Frontal cortex (tissue), 4 donors: ENCODE results near the gene ARL11. TPM values are rescaled to one million over a fixed set of nuclear protein-coding genes. Genes with fewer than 3 reads are reported as not detected.
"Not testable (repeated sequence)": the region's sequence is repeated elsewhere in the genome, so short reads cannot be mapped to it uniquely, and the experiment has no call there.

Experiments
- DNase-seq, 2 donors: peaks; one replicate each; pipeline ENCODE4 v3.0.0; 2012; ENCODE audit warnings: low spot score in 2 of 2
- FAIRE-seq: peaks from 2 replicates; lab custom pipeline; 2012; peaks lifted over from hg19 to GRCh38; lab: Jason Lieb, UNC
- total RNA-seq: library from RNA; depleted of rRNA; stranded (reverse); fragments of >200 nt; gene quantifications from one replicate; pipeline ENCODE4 v1.2.3, GENCODE V29; 2014
- donor health status: control.
- donor health status: control.
- donor health status: control.

ARL11 gene
- under 0.01 TPM for total RNA-seq

DNA sequence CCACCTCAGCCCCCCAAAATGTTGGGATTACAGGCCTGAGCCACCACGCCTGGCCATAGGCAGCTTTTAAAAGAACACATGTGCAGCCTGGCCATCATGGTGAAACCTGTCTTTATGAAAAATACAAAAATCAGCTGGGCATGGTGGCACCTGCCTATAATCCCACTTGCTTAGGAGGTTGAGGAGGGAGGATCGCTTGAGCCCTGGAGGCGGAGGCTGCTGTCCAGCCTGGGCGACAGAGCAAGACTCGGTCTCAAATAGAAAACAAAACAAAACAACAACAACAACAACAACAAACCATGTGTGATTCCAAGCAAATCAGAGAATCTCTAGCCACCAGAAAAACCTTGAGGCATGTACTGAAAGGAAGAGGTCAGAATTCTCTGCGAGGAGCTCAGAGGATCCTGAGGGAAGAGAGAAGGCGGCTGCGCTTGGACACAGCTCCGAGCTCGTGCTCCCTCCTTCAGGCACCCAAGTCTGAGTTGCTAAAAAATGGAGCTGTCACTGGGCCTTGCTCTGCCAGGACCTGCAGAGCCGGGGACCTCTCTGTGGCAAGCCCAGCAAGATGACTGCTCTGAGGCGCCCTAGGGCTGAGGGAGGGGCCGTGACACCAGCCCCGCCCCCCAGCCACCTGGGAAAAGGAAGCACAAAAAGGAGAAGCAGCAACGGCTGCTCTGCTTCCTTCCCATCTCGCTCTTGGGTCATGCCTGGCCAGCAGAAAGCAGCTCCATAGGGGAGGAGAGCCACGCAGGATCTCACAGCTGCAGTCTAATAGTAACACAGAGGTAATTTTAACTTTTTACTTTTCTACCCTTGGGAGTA, at the start of gene ARL11:
ARL11 (plus strand) TSS at position 677 of the 822 bp plus-strand sequence. CDS start 1,941 bp downstream, outside the sequence.
- FAIRE-seq: no peak

DNA sequence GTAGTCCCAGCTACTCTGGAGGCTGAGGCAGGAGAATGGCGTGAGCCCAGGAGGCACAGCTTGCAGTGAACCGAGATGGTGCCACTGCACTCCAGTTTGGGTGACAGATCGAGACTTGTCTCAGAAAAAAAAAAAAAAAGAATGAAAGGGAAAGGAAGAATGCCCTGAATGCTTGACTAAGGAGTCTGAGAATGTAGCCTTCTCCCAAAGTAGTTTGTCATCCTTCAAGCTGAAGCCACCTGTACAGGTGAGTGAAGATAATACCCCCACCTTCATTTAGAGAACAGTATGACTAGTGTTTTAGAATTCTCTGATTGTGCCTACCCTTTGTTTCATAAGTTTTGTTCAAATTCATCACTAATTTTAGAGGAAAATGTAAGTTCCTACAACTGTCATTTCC, 48.8 kb upstream of the ARL11 start:
- no peak for DNase-seq
- FAIRE-seq: no peak

More for the DNA sequence above, at the start of gene ARL11:
- DNase-seq: no peak

DNA sequence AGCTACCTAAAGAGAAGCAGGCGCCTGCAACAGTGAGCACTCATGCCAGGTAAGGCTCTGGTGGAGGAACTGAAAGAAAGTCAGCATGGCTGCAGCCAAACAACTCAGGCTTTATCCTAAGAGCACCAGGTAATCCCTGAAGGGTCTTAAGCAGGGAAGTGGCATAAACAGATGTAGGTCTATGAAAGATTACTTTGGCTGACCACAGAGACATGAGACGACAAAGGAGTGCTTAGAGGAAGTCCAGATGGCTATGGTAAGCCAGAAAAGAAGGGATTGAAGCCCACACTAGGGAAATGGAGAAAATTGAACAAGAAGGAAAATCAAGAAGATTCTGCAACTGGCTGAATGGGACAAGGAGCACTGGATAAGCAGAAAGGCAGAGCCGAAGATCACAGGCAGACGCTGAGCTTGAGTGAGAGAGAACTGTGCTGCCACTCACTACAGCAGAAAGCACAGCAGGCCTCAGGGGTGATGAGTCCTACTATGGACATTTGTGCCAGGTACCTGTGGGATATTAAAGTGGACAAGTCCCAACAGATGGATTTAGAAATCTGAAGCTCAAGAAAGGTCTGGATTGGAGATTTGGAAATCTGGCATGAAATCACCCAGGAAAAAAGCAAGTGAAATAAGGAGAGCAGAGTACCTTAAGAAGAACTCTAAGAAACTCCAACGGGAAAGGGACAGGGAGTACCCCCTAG, 47.2 kb upstream of the ARL11 start:
- FAIRE-seq: no peak

DNA sequence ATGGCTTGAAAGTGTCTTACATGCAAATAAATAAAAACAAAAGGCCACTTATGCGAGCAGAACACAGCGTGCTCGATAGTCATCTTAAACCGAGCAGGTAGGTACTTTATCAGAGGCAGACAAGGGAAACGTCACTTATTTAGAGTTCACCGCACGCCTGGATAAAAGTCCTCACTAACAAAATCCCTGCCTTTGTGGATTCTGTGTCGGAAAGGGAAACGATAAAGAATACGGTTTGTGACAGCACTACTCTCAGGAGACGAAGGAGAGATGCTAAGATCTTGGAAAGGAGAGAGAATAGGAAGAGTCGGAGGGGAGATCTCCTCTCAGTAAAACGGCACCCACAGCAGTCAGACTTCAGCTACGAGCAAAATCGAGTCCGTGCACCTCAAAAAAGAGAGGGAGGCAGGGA, 43.5 kb upstream of the ARL11 start:
- FAIRE-seq (no peak), DNase-seq (peak in 1 of 2 donors; percentile 35)

More for the DNA sequence above, 47.2 kb upstream of the ARL11 start:
- no peak for DNase-seq

DNA sequence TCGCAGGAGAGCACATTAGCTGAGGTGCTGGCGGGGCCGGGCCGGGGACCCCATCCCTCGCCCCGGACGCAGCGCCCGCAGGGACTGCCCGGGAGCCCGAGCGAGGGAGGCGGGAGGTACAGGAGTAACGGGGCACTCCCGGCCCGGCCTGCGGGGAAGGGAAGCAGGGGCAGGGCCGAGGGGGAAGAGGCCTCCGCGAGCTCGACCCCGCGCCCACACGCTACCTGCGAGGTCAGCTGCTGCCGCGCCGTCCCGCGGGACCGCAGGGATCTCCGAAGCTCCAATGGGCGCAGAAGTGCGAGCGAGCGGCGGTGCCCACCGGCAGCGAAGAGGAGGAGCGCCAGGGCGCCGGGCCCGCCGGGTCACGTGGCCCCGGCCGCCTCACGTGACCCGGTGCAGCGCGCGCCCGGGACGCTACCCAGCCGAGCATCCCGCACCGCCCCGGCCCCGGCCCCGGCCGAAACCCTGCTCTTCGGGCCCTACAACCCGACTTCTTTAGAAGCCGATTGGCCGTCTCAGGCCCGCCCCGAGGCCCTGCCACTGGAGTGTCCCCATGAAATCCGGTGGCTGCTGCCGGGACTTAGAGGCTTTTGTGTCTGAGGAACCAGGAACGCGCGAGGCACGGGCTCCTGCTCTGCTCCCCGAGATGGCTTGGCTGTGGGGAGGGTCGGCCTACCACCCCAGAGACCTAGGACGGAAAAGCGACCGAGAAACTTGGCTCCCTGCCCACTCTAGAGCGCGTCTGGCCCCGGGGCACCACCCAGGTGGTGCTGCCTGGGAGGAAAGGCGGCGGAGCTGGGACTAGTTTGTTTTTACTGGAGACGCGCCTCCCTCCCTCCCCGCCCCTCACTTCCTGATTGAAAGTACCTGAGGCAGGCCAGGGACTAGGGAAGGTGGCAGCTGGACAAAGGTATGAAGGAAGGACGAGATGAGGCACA, 42.8 kb upstream of the ARL11 start, which contains the start of gene RCBTB1:
RCBTB1 (minus strand) TSS at position 339 of the 938 bp plus-strand sequence. CDS start 18,279 bp downstream, outside the sequence.
- DNase-seq (peak; percentile 96 to 97), FAIRE-seq (no peak)

DNA sequence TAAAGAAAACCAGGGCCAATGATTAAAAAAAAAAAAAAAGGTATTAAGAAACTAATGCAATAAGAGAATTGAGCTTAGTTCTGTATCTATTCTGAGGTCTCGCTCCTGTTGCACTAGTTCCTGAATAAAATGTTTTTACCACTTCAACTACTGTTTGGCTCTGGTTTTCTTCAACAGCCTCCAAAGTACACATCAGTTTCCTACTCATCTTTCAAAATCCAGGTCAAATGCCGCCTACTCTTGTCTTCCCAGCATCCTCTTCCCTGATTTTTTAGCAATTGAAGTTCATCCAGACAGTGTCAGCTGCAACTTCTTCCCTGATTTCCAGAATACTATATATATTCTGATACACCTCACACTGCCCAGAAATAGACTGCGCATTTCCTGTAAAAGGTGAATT, 41.6 kb upstream of the ARL11 start:
- no peak for FAIRE-seq
- no peak for DNase-seq

DNA sequence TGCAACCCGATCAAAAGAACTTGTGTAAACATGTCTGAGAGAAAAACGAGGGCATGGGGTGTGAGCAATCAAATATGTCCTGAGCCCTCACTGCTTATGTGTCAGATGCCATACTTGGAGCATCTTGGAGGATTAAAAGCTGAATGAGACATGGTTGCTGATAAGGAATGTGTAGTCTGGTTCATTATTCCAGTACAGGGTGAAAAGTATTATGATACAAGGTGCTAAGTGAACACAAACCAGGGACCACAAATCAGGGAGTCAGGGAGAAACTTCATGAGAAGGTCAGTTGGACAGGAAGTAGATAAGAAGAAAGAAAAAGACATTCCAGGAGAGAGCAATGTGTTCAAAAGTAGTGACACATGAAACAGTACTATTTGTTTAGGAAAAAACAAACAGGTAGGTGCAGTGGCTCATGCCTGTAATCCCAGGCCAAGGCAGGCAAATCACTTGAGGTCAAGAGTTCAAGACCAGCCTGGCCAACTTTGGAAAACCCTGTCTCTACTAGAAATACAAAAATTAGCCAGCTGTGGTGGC, 40.9 kb upstream of the ARL11 start:
- DNase-seq (no peak), FAIRE-seq (no peak)

DNA sequence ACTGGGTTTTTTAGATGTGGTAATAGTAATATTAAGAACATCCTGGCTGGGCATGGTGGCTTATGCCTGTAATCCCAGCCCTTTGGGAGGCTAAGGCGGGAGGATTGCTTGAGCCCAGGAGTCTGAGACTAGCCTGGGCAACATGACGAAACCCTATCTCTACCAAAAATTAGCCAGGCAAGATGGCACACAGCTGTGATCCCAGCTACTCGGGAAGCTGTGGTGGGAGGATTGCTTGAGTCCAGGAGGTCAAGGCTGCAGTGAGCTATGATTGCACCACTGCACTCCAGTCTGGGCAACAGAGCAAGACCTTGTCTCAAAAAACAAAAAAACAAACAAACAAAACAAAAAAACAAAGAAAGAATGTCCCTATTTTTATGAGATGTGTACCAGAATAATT, 37.6 kb upstream of the ARL11 start:
- FAIRE-seq, DNase-seq: not testable (repeated sequence)

DNA sequence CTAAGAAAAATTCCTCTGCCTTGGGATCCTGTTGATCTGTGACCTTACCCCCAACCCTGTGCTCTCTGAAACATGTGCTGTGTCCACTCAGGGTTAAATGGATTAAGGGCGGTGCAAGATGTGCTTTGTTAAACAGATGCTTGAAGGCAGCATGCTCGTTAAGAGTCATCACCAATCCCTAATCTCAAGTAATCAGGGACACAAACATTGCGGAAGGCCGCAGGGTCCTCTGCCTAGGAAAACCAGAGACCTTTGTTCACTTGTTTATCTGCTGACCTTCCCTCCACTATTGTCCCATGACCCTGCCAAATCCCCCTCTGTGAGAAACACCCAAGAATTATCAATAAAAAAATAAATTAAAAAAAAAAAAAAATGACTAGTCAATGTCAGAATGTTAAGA, 34.4 kb upstream of the ARL11 start:
- not testable (repeated sequence) for FAIRE-seq, DNase-seq

DNA sequence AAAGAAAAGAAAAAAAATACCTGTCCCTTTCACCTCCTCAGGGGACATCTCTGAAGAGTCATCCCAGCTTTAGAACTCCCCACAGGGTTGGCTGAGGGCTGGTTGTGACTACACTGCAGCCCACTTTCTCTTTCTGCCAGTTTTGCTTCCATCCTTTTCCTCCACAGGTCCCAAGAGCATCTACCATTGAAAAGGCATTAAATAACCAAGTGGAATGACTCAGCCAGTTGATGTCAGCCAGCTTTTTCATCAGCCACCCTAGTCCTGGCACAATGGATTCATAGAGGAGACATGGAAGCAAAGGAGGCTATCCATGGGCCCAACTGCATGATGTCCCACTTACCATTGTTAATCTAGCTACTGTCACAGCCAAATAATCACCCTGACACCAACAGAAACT, 33.7 kb upstream of the ARL11 start:
- no peak for FAIRE-seq
- no peak for DNase-seq

DNA sequence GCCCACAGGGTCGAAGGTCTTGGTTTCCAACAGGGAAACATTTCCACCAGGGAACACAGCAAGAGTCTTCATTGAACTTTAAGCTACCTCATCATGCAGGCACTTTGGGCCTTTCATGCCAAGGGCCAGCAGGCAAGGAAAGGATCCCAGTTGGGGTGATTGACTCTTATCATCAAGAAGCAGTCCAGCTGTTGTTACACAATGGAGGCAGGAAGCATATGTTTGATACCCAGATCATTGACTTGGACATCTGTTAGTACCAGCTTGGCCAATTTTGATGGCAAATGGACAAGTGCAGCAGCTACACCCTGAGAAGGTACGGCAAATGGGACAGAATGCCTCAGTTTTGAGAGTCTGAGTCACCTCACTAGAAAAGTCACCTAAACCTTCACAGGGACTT, 32.1 kb upstream of the ARL11 start:
- FAIRE-seq (no peak), DNase-seq (no peak)

DNA sequence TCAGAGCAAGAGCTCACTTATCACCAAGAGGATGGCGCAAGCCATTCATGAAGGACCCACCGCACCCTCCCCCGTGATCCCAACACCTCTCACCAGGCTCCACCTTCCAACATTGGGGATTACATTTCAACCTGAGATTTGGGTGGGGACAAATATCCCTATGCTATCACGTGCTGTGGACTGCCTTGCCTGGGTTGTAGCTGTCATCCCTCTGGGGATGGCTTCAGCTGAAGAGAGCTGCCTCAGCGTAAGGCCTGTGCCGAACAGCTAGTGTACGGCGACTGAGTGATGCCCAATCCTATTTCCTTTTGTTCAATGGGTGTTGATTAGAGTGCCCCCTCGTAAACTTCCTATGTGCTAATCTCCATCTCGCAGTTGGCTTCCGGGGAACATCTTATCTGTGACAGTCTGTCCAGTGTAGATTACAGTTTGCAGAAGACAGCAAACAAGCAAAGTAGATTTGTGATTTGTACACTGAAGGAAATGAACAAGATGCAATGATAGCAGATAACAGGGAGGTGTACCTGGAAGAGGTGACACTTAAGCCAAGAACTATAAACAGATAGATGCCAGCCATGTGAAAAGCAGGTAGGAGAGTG, 31.2 kb upstream of the ARL11 start:
- DNase-seq: no peak
- no peak for FAIRE-seq

DNA sequence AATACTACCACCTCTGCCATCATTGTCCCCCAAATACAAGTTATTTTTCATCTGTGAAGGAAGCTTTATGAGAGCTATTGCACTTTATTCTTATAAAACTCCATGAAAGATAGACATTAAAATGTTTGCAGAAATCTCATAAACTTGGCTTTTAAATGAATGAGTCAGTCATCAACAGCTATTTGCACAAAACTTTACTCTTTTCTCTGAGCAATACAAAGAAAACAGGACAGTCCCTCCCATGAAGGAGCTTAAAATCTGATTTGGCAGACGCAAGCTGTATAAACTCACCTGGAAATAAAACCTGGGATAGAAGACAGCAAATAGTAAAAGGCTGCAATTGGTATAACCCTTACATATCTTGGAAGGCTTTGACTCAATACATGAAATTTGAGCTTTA, 26.3 kb upstream of the ARL11 start:
- DNase-seq (no peak), FAIRE-seq (no peak)

DNA sequence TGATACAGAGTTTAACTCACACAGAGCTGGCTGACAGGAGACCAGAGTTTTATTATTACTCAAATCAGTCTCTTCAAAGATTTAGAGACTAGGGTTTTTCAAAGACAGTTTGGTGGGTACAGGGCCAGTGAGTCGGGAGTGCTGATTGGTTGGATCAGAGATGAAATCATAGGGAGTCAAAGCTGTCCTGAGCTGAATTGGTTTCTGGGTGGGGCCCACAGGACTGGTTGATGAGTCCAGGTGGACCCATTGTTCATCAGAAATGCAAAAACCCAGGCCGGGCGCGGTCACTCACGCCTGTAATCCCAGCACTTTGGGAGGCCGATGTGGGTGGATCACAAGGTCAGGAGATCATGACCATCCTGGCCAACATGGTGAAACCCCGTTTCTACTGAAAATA, 25.7 kb upstream of the ARL11 start:
- DNase-seq, FAIRE-seq: not testable (repeated sequence)

DNA sequence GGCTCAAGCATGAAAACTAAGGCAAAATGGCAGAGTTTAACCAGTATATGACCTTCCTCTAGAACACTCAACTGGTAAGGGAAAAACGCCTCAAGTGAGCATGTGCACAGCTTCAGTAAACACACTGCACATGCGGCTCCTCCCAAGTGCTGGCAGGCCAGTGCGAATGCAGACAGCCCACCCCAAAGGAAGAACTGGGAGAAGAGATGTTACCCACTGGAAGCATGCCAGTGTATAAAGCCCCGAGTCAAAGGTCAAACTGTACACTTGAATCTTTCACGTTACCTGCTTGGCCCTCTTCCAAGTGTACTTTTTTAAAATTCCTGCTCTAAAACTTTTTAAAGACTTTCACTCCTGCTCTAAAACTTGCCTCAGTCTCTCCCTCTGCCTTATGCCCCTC, 23.7 kb upstream of the ARL11 start:
- FAIRE-seq: no peak
- no peak for DNase-seq

DNA sequence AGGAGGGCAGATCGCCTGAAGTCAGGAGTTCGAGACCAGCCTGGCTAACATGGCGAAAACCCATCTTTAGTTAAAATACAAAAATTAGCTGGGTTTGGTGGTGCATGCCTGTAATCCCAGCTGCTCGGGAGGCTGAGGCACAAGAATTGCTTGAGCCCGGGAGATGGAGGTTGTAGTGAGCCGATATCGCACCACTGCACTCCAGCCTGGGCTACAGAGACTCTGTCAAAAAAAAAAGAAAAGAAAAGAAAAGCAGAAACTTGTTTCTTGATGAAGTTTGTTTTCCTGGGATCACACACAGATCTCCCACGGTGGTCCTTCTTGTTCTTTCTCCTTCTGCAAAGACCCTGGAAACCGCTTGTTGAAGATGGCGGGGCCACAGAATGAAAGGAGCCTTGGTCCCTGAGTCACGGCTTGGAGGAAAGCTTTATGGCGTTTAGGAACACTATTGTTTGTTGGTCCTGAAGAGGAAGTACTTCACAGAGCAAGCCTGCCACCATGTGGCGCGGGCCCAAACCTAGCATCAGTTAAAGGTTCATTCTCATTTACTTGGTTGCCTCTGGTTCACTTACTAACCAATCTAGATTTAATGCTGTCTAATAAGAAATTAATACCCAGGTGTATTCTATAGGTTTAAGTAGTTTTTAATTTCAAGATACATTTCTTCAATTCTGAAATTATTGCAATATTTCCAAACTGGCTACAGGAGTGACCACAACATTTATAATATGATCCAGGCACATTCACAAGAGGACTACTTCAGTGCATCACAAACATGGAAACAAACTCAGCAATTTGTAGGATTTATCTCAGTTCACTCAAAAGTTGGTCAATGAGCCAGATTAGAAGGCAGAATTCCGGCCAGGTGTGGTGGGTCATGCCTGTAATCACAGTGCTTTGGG, 21.3 kb upstream of the ARL11 start:
- FAIRE-seq (peak; percentile 74), DNase-seq (peak; percentile 64 to 73)

DNA sequence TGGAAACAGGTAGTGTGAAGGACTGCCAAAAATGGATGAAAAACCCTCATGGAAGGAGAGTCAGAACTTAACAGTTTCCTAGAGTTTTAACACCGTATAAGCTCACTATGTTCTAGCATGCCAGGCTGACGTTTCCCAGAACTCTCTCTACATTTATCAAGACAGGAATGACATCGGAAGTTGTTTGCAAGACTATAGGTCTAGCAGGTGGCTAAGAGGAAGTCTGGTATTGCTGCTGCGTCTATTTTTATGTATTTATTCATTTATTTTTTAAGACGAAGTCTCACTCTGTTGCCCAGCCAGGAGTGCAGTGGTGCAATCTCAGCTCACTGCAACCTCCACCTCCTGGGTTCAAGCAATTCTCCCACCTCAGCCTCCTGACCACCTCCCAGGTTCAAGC, 20.5 kb upstream of the ARL11 start:
- DNase-seq (no peak), FAIRE-seq (no peak)

DNA sequence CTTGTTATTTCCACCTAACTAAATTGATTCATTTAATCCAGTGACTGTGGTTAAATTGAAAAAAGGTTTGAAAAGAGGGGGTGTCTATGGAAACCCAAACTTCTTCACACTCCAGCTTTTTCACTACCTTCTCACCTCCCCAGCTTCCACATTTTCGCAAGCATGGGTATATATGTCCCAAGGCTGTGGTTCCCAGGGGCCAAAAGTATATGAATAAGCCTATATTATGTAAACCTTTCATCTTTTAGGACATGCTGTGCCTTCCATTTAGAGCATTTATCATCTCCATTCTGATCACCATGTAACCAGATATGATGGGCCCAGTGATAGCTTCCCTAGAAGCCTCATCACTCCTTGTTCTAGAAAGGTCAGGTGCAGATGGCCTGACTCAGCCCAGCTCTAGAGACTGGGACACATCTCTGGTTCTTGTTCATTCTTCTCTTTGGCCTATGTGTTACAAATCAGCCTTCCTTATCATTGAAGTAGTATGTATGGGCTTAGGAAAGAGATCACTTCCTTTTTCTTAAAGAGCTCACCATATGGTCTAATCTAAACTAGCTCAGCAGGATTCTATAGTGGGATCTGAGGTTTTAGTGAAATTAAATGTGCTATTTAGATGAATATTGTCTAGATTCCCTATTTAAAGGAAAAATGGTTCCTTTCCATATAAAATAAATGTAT, 19.5 kb upstream of the ARL11 start:
- FAIRE-seq: no peak
- no peak for DNase-seq
